ENCODE data around the gene CDH4. TPM values are rescaled to one million over a fixed set of nuclear protein-coding genes. Genes with fewer than 3 reads are reported as not detected.

CDH4 gene
- total and polyA plus RNA-seq, 2 of the 13 experiments (the other 11 are each of a cell fraction or from before 2014, with no cell fraction given): not detected

DNA sequence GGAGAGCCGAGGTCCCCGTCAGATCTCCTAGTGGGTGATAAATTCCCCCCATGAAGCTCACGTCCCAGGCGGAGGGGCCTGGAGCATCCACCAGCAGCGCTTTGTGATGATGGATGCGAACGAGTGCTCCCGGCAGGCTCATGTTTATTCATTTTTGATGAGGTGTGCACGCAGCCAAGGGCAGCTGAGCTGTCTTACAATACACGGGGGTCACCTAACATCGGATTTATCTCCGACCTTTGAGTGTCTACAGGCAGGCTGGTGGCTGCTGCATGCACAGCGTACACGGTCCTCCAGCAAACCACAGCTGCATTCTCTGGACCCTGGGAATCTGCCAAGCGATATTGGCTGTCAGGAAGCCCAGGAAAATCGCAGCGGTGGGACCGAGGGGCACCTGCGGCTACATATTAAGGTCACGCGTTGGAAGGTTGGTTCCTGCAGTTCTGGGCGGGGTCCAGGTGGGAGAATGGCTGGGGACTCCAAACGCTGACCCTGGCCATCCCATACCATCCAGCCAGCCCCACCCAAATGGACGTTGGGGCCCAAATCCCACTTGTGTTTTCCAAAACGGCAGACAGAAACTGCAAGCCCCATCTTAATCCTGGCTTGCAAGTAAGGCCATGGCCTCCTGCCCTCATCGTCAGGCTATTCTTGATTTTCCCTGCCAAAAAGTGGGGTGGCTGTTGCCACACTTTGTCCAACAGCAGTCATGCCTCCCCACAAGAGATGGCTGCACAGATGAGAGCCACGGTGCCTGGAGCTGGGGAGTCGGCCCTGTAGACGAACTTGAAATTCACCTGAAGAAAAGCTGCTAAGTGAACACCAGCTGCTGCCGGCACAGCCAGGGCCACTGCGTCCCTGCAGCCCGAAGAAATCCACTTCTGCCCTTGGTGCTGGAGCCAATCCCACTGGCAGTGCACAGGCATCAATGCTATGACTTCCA is 413.7 kb downstream of the CDH4 start:
- ChIA-PET POLR2A (no interaction called here), CTCF (ENCODE audit: low intra/inter-chr PET ratio, low total read pairs) (no interaction called here)
- FAIRE-seq (no peak), DNase-seq (ENCODE audit: low spot score) (no peak), ATAC-seq (no peak)
- H3K4me1 ChIP-seq (ENCODE audit: insufficient read depth, low read length): no peaks in the 10 kb centered on the region
- 12% methylated on average over 31 of the region's 32 CpGs for WGBS (ENCODE audit: low lambda C conversion rate)
- H3K36me3 ChIP-seq (replicated peaks in 1 of 2; ENCODE audit: control insufficient read depth in 1 of 2, insufficient read depth in 2 of 2, low read length in 2 of 2): no peaks in the 10 kb centered on the region
- no peak overlapping the region for H3K4me3 ChIP-seq (replicated peaks in 1 of 3; ENCODE audit: insufficient read depth in 1 of 3, low read depth in 2 of 3, low read length in 3 of 3)
- in situ Hi-C loops (cut with HindIII; ENCODE audit: extremely low pct_ligation_motif_present, low pct_unique_long_range_greater_than_20kb) (no loop called here), intact Hi-C loops (cut with micrococcal nuclease; ENCODE audit: unreplicated experiment) (no loop called here)
- no peak for TF ChIP-seq ZNF44 (CRISPR knock-in tag; IDR thresholded peaks at IDR 0.05)
- no peak for TF ChIP-seq HNF4G (IDR thresholded peaks at IDR 0.05; ENCODE audit: borderline replicate concordance, low read depth, low read length)
- no peak for TF ChIP-seq HNF4G (CRISPR knock-in tag; IDR thresholded peaks at IDR 0.05; ENCODE audit: borderline replicate concordance, low read depth)
- no peak for TF ChIP-seq AGO1 (IDR thresholded peaks at IDR 0.05; ENCODE audit: low read depth, low read length, poor library complexity, severe bottlenecking)
- no peak for TF ChIP-seq ZNF260 (CRISPR knock-in tag; IDR thresholded peaks at IDR 0.05; ENCODE audit: borderline replicate concordance, low read depth)
- no peak for TF ChIP-seq ZNF205 (CRISPR knock-in tag; IDR thresholded peaks at IDR 0.05)
- TF ChIP-seq ZNF180 (CRISPR knock-in tag; IDR thresholded peaks at IDR 0.05; ENCODE audit: borderline replicate concordance, low read depth): no peak
- TF ChIP-seq ZNF556 (CRISPR knock-in tag; IDR thresholded peaks at IDR 0.05; ENCODE audit: borderline replicate concordance): no peak
- no peak for TF ChIP-seq HMG20B (CRISPR knock-in tag; conservative IDR thresholded peaks at IDR 0.05)
- TF ChIP-seq ZNF773 (CRISPR knock-in tag; IDR thresholded peaks at IDR 0.05; ENCODE audit: borderline replicate concordance): no peak
- TF ChIP-seq, protein P1, sequence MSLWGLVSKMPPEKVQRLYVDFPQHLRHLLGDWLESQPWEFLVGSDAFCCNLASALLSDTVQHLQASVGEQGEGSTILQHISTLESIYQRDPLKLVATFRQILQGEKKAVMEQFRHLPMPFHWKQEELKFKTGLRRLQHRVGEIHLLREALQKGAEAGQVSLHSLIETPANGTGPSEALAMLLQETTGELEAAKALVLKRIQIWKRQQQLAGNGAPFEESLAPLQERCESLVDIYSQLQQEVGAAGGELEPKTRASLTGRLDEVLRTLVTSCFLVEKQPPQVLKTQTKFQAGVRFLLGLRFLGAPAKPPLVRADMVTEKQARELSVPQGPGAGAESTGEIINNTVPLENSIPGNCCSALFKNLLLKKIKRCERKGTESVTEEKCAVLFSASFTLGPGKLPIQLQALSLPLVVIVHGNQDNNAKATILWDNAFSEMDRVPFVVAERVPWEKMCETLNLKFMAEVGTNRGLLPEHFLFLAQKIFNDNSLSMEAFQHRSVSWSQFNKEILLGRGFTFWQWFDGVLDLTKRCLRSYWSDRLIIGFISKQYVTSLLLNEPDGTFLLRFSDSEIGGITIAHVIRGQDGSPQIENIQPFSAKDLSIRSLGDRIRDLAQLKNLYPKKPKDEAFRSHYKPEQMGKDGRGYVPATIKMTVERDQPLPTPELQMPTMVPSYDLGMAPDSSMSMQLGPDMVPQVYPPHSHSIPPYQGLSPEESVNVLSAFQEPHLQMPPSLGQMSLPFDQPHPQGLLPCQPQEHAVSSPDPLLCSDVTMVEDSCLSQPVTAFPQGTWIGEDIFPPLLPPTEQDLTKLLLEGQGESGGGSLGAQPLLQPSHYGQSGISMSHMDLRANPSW (CRISPR knock-in tag; IDR thresholded peaks at IDR 0.05; ENCODE audit: borderline replicate concordance): no peak
- TF ChIP-seq ZNF451 (CRISPR knock-in tag; IDR thresholded peaks at IDR 0.05): no peak
- TF ChIP-seq ZBTB38 (CRISPR knock-in tag; IDR thresholded peaks at IDR 0.05): no peak
- TF ChIP-seq NFRKB (IDR thresholded peaks at IDR 0.05): no peak
- no peak for TF ChIP-seq EED (CRISPR knock-in tag; IDR thresholded peaks at IDR 0.05)
- H3K27ac ChIP-seq (ENCODE audit: extremely low read length, insufficient read depth, low read length): no peak overlapping the region
- no peak overlapping the region for H2AFZ ChIP-seq (ENCODE audit: low read length)
- H3K27me3 ChIP-seq (ENCODE audit: control insufficient read depth in 1 of 2, insufficient read depth in 2 of 2, low read length in 2 of 2): peaks cover 26 to 95% of the 10 kb centered on the region in 2 experiments
- no peak overlapping the region for H3K9ac ChIP-seq (ENCODE audit: insufficient read depth, low read depth, low read length)
- BruUV-seq (replicated peaks): no TSS peak
- no peaks in the 10 kb centered on the region for H3K79me2 ChIP-seq (ENCODE audit: insufficient read depth, low read length)
- H3K4me2 ChIP-seq (ENCODE audit: low read depth, low read length): no peak overlapping the region
- H3K9me3 ChIP-seq (ENCODE audit: low read length): no peaks in the 10 kb centered on the region
- no peaks in the 10 kb centered on the region; the same call in 1 of the 2 replicates for H4K20me1 ChIP-seq (ENCODE audit: insufficient read depth, low read length)

Data from HepG2 (cell line).